Measurements from ENCODE around the gene SORCS1.

- TF ChIP-seq POLR2A (IDR thresholded peaks at IDR 0.05) (no peak), CTCF (IDR thresholded peaks at IDR 0.05) (no peak)
These were observed 586.8 kb downstream of the SORCS1 start for GRCh38 chr10:106577756-106578155.
